HG03354 (cell line): ENCODE measurements around the gene SELENOH.
"Not testable (repeated sequence)": the region's sequence is repeated elsewhere in the genome, so short reads cannot be mapped to it uniquely, and the experiment has no call there.

Experiments
- ATAC-seq: cut with Tn5 transposase; IDR thresholded peaks from one replicate; pipeline ENCODE4 v1.9.1; 2021; ENCODE audit warnings: mild to moderate bottlenecking; ENCODE audit not compliant: unreplicated experiment, poor library complexity, severe bottlenecking

Gene SELENOH, protein sequence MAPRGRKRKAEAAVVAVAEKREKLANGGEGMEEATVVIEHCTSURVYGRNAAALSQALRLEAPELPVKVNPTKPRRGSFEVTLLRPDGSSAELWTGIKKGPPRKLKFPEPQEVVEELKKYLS

GRCh38 chr11:57741132-57742086 lies at the start of gene SELENOH:
SELENOH (plus strand) TSS chr11:57741491; CDS start chr11:57741596, 105 bp downstream.
- peak; percentile 94 for ATAC-seq

- no peak for ATAC-seq
These were observed 42.4 kb upstream of the SELENOH start for GRCh38 chr11:57698843-57699365.

DNA sequence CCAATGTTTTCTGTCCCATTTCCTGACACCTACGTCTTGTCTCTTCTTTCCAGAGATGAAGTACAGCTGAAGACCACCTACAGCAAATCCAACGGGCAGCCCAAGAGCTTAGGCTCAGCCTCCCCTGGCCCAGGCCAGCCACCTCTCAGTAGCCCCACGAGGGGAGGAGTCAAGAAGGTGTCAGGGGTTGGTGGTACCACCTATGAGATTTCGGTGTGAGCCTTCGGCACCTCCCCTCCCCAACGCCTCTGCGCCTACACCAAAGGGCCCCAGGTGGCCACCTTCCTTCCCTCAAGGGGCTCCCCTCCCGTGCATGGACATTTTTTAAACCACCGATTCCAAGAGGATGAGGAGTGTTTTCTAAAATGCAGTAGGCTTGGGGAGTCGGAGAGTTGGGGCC lies 41.5 kb upstream of the SELENOH start:
- ATAC-seq = no peak

- no peak for ATAC-seq
These were observed 40.9 kb upstream of the SELENOH start for GRCh38 chr11:57700425-57700824.

GRCh38 chr11:57703341-57703740 lies 38.0 kb upstream of the SELENOH start:
- no peak for ATAC-seq

DNA sequence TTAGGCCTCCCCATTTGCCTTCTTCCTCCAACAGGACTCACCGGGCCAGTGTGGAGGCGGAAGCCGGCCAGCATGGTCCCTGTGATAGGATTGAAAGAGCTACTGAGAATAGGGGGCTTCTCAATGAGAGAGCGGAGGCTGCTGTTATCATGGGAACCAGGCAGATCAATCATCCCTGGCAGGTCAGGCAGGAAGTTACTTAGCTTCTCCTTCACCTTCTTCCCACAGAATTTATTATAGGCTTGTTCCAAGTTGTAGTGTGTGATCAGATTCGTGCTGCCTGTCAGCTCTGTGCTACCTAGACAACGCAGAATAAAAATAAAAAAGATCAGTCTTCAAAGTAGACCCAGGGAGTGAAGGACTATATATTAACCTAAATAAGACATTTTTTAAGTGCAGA lies 36.4 kb upstream of the SELENOH start:
- ATAC-seq = no peak

DNA sequence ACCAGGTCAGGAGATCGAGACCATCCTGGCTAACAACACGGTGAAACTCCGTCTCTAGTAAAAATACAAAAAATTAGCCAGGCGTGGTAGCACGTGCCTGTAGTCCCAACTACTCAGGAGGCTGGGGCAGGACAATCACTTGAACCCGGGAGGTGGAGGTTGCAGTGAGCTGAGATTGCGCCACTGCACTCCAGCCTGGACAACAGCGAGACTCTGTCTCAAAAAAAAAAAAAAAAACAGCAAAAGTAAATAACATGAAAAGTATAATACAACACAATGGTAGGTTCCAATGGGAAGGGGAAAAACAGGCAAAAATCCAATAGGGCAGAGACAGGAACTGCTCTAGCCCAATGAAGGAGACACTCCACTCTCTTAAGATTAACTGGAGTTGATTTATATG lies 35.9 kb upstream of the SELENOH start:
- not testable (repeated sequence) for ATAC-seq

- no peak for ATAC-seq
These were observed 31.4 kb upstream of the SELENOH start for GRCh38 chr11:57709802-57710367.

- ATAC-seq = peak; percentile 57
These were observed 29.7 kb upstream of the SELENOH start, which contains the start of gene MED19 for GRCh38 chr11:57711414-57712255. MED19 (minus strand) TSS chr11:57712215; CDS start chr11:57712179, 36 bp downstream.

- ATAC-seq = peak; percentile 94
These were observed 28.8 kb upstream of the SELENOH start, which contains the start of gene TMX2 for GRCh38 chr11:57712256-57713150. TMX2 (plus strand) TSS chr11:57712593; CDS start chr11:57712619, 26 bp downstream.

DNA sequence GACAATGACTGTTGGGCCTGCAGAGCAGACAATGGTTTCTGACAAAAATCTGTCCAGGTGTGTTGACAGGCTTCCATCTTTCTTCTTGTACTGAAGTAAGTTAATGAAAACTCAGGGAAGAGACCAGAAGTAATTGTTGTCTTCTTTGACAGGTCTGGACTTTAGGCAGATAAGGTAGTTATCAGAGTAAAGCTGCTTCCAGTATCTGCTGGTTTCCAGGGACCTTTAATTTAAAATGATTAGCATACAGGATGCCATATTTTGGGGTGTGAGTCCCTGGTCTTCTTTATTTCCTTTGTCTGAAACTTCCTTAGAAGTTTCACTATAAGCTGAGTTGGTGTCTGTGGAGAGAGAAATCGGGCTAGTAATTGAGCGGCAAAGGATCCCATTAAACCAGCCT lies 27.5 kb upstream of the SELENOH start:
- ATAC-seq = no peak

DNA sequence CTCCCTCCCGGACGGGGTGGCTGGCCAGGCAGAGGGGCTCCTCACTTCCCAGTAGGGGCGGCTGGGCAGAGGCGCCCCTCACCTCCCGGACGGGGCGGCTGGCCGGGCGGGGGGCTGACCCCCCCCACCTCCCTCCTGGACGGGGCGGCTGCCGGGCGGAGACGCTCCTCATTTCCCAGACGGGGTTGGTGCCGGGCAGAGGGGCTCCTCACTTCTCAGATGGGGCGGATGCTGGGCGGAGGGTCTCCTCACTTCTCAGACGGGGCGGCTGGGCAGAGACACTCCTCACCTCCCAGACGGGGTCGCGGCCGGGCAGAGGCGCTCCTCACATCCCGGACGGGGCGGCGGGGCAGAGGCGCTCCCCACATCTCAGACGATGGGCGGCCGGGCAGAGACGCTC lies 24.6 kb upstream of the SELENOH start:
- not testable (repeated sequence) for ATAC-seq

DNA sequence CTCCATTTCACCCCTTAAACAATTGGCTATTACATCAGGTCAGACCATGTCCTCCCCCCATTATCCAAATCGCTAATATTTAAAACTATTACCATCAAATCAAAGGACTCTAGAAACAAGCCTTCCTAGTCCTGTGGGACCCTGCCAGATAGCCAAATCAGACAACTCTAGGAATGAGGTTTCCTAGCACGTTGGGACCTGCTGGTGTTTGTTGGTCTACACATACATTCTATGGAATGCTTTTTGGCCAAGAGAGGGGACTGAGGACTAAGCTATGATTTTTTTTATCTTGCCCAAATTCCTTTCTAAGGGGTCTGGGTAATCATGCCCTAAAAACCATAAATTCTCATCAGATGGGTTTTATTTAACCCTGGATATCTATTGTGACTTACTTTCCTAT lies 14.1 kb upstream of the SELENOH start:
- no peak for ATAC-seq

- ATAC-seq = no peak
These were observed 12.5 kb upstream of the SELENOH start for GRCh38 chr11:57728829-57729228.

DNA sequence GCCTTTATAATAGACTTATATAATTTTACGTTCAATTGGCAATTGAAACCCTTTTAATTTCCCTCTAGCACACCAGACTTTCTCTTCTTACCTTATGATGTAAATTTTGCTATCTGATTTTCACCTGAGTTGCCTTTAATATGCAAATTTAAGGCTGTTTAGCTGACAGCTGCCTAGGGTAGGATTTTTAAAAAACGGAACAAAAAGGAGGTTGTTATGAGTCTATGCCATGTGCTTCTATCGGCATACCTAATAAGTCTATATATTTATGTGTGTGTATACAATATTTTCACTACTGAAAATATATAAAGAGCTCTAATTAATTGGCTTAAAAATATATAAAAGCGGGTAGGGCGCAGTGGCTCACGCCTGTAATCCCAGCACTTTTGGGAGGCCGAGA lies 11.8 kb upstream of the SELENOH start:
- no peak for ATAC-seq

GRCh38 chr11:57732661-57733060 lies 8.6 kb upstream of the SELENOH start:
- ATAC-seq = no peak

GRCh38 chr11:57735619-57736298 lies 5.5 kb upstream of the SELENOH start:
- no peak for ATAC-seq

DNA sequence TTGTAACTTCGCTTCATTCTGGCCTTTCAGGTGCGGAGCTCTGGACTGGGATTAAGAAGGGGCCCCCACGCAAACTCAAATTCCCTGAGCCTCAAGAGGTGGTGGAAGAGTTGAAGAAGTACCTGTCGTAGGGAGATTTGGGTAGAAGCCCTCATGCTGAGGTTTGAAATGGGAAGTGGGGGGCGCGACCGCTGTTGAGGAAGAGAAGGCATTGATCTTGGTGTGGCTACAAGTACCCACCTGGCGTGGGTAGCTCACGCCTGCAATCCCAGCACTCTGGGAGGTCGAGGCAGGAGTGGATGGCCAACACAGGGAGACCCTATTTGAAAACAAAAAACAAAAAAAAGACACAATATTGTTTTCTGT lies 779 bp downstream of the SELENOH start:
- ATAC-seq = no peak
